ENCODE data around the gene HSDL2. TPM values are rescaled to one million over a fixed set of nuclear protein-coding genes. Genes with fewer than 3 reads are reported as not detected.

HSDL2 gene
- total and polyA plus RNA-seq, 5 donors from 2014 or later: 15.3 to 30.4 (median 19.7) TPM

GRCh38 chr9:112337547-112337946 lies 42.4 kb upstream of the HSDL2 start:
- H3K36me3 Mint-ChIP-seq: no peaks in the 10 kb centered on the region
- ATAC-seq (ENCODE audit: low read depth in 2 of 2) (no peak), DNase-seq (no peak)
- no peak overlapping the region for H3K27ac Mint-ChIP-seq
- no peak overlapping the region for H3K4me3 ChIP-seq (ENCODE audit: low read depth, low read length)
- peak overlapping the region in 2 of 4 donors; percentile 20 to 51 for H3K4me3 Mint-ChIP-seq
- no peaks in the 10 kb centered on the region for H3K36me3 ChIP-seq (ENCODE audit: control insufficient read depth, insufficient read depth, low read length)
- no peaks in the 10 kb centered on the region for H3K27me3 ChIP-seq (ENCODE audit: control insufficient read depth, insufficient read depth, low read length)
- peaks cover 3 to 13% (median 8%) of the 10 kb centered on the region in 4 donors for H3K4me1 Mint-ChIP-seq
- H3K9me3 Mint-ChIP-seq: peaks cover 0 to 2% (median 0%) of the 10 kb centered on the region in 7 donors
- H3K27me3 Mint-ChIP-seq: no peaks in the 10 kb centered on the region
- H3K9me3 ChIP-seq (ENCODE audit: control insufficient read depth in 2 of 2, low read length in 2 of 2): no peaks in the 10 kb centered on the region
- H3K27ac ChIP-seq (ENCODE audit: insufficient read depth, low read length, poor library complexity, severe bottlenecking): no peak overlapping the region
- H3K4me1 ChIP-seq (ENCODE audit: control insufficient read depth, insufficient read depth, low read length, poor library complexity, severe bottlenecking): peaks cover 9% of the 10 kb centered on the region

GRCh38 chr9:112338561-112338960 lies 41.3 kb upstream of the HSDL2 start:
- Mint-ChIP-seq H3K27me3 (no peaks in the 10 kb centered on the region), H3K9me3 (peaks cover 0 to 2% (median 0%) of the 10 kb centered on the region in 7 donors), H3K4me3 (no peak overlapping the region), H3K27ac (no peak overlapping the region), H3K4me1 (peaks cover 3 to 13% (median 7%) of the 10 kb centered on the region in 4 donors), H3K36me3 (no peaks in the 10 kb centered on the region)
- H3K27me3 ChIP-seq (ENCODE audit: control insufficient read depth, insufficient read depth, low read length): no peaks in the 10 kb centered on the region
- DNase-seq (no peak), ATAC-seq (ENCODE audit: low read depth in 2 of 2) (no peak)
- no peaks in the 10 kb centered on the region for H3K9me3 ChIP-seq (ENCODE audit: control insufficient read depth in 2 of 2, low read length in 2 of 2)
- H3K36me3 ChIP-seq (ENCODE audit: control insufficient read depth, insufficient read depth, low read length): no peaks in the 10 kb centered on the region
- H3K27ac ChIP-seq (ENCODE audit: insufficient read depth, low read length, poor library complexity, severe bottlenecking): no peak overlapping the region
- H3K4me3 ChIP-seq (ENCODE audit: low read depth, low read length): no peak overlapping the region
- peaks cover 9% of the 10 kb centered on the region for H3K4me1 ChIP-seq (ENCODE audit: control insufficient read depth, insufficient read depth, low read length, poor library complexity, severe bottlenecking)

- H3K9me3 Mint-ChIP-seq: peaks cover 0 to 1% (median 0%) of the 10 kb centered on the region in 7 donors
- no peak overlapping the region for H3K27ac Mint-ChIP-seq
- DNase-seq (no peak), ATAC-seq (ENCODE audit: low read depth in 2 of 2) (no peak)
- no peak overlapping the region for H3K4me3 ChIP-seq (ENCODE audit: low read depth, low read length)
- no peaks in the 10 kb centered on the region for H3K27me3 Mint-ChIP-seq
- H3K27ac ChIP-seq (ENCODE audit: insufficient read depth, low read length, poor library complexity, severe bottlenecking): no peak overlapping the region
- H3K36me3 Mint-ChIP-seq: no peaks in the 10 kb centered on the region
- no peaks in the 10 kb centered on the region for H3K4me1 ChIP-seq (ENCODE audit: control insufficient read depth, insufficient read depth, low read length, poor library complexity, severe bottlenecking)
- no peaks in the 10 kb centered on the region for H3K27me3 ChIP-seq (ENCODE audit: control insufficient read depth, insufficient read depth, low read length)
- H3K9me3 ChIP-seq (ENCODE audit: control insufficient read depth in 2 of 2, low read length in 2 of 2): no peaks in the 10 kb centered on the region
- H3K4me1 Mint-ChIP-seq: peaks cover 0 to 5% (median 0%) of the 10 kb centered on the region in 4 donors
- H3K36me3 ChIP-seq (ENCODE audit: control insufficient read depth, insufficient read depth, low read length): no peaks in the 10 kb centered on the region
- H3K4me3 Mint-ChIP-seq: no peak overlapping the region
Measured at GRCh38 chr9:112339886-112340285, 40.0 kb upstream of the HSDL2 start.

- DNase-seq (no peak), ATAC-seq (ENCODE audit: low read depth in 2 of 2) (no peak)
- H3K4me1 Mint-ChIP-seq: peaks cover 0 to 4% (median 0%) of the 10 kb centered on the region in 4 donors
Measured at GRCh38 chr9:112341730-112342129, 38.2 kb upstream of the HSDL2 start.

GRCh38 chr9:112348257-112349007 lies 31.5 kb upstream of the HSDL2 start:
- peak overlapping the region in 2 of 3 donors; percentile 13 to 42 for H3K27ac Mint-ChIP-seq
- H3K4me3 Mint-ChIP-seq: peak overlapping the region in 3 of 4 donors; percentile 12 to 87 (median 72)
- H3K9me3 ChIP-seq (ENCODE audit: control insufficient read depth in 2 of 2, low read length in 2 of 2): no peaks in the 10 kb centered on the region
- peak; percentile 36 to 86 (median 56) for DNase-seq
- H3K4me1 ChIP-seq (ENCODE audit: control insufficient read depth, insufficient read depth, low read length, poor library complexity, severe bottlenecking): peaks cover 9% of the 10 kb centered on the region
- no peak overlapping the region for H3K27ac ChIP-seq (ENCODE audit: insufficient read depth, low read length, poor library complexity, severe bottlenecking)
- H3K36me3 Mint-ChIP-seq: no peaks in the 10 kb centered on the region
- peak; percentile 22 to 47 for ATAC-seq (ENCODE audit: low read depth in 2 of 2)
- peaks cover 0 to 1% (median 0%) of the 10 kb centered on the region in 7 donors for H3K9me3 Mint-ChIP-seq
- peaks cover 0 to 13% (median 2%) of the 10 kb centered on the region in 4 donors for H3K4me1 Mint-ChIP-seq
- H3K4me3 ChIP-seq (ENCODE audit: low read depth, low read length): peak overlapping the region; percentile 74
- no peaks in the 10 kb centered on the region for H3K27me3 ChIP-seq (ENCODE audit: control insufficient read depth, insufficient read depth, low read length)
- H3K36me3 ChIP-seq (ENCODE audit: control insufficient read depth, insufficient read depth, low read length): no peaks in the 10 kb centered on the region
- H3K27me3 Mint-ChIP-seq: peaks cover 24% of the 10 kb centered on the region

More at GRCh38 chr9:112341730-112342129, 38.2 kb upstream of the HSDL2 start:
- H3K4me1 ChIP-seq (ENCODE audit: control insufficient read depth, insufficient read depth, low read length, poor library complexity, severe bottlenecking): no peaks in the 10 kb centered on the region
- Mint-ChIP-seq H3K36me3 (no peaks in the 10 kb centered on the region), H3K27ac (no peak overlapping the region), H3K4me3 (no peak overlapping the region), H3K9me3 (peaks cover 0 to 1% (median 0%) of the 10 kb centered on the region in 7 donors), H3K27me3 (peaks cover 2% of the 10 kb centered on the region)
- H3K9me3 ChIP-seq (ENCODE audit: control insufficient read depth in 2 of 2, low read length in 2 of 2): no peaks in the 10 kb centered on the region
- no peak overlapping the region for H3K4me3 ChIP-seq (ENCODE audit: low read depth, low read length)
- no peaks in the 10 kb centered on the region for H3K27me3 ChIP-seq (ENCODE audit: control insufficient read depth, insufficient read depth, low read length)
- no peak overlapping the region for H3K27ac ChIP-seq (ENCODE audit: insufficient read depth, low read length, poor library complexity, severe bottlenecking)
- no peaks in the 10 kb centered on the region for H3K36me3 ChIP-seq (ENCODE audit: control insufficient read depth, insufficient read depth, low read length)

DNA sequence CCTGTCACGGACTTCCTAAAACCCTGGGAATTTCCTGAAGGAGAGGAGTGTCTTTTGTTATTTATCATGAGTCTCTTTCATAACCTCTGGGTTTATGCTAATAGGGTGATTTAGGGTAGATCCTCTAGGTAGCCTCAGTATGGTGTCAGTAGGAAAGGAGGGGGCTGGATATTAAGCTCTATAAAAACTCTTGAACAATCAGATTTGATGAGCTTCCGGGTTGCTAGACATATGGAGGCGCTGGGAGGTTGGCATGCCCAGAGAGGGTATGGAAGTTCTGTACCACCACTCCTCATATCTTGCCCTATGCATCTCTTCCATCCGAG lies 30.9 kb upstream of the HSDL2 start:
- no peaks in the 10 kb centered on the region for H3K9me3 ChIP-seq (ENCODE audit: control insufficient read depth in 2 of 2, low read length in 2 of 2)
- peaks cover 9% of the 10 kb centered on the region for H3K4me1 ChIP-seq (ENCODE audit: control insufficient read depth, insufficient read depth, low read length, poor library complexity, severe bottlenecking)
- ATAC-seq (ENCODE audit: low read depth in 2 of 2) (no peak), DNase-seq (no peak)
- no peak overlapping the region for H3K27ac ChIP-seq (ENCODE audit: insufficient read depth, low read length, poor library complexity, severe bottlenecking)
- peak overlapping the region; percentile 74 for H3K4me3 ChIP-seq (ENCODE audit: low read depth, low read length)
- Mint-ChIP-seq H3K27ac (peak overlapping the region in 1 of 3 donors; percentile 13), H3K9me3 (peaks cover 0 to 1% (median 0%) of the 10 kb centered on the region in 7 donors), H3K4me3 (peak overlapping the region in 3 of 4 donors; percentile 12 to 72 (median 14)), H3K4me1 (peaks cover 0 to 13% (median 2%) of the 10 kb centered on the region in 4 donors), H3K36me3 (no peaks in the 10 kb centered on the region), H3K27me3 (peaks cover 24% of the 10 kb centered on the region)
- H3K36me3 ChIP-seq (ENCODE audit: control insufficient read depth, insufficient read depth, low read length): no peaks in the 10 kb centered on the region
- H3K27me3 ChIP-seq (ENCODE audit: control insufficient read depth, insufficient read depth, low read length): no peaks in the 10 kb centered on the region

GRCh38 chr9:112351184-112351583 lies 28.7 kb upstream of the HSDL2 start:
- H3K27ac ChIP-seq (ENCODE audit: insufficient read depth, low read length, poor library complexity, severe bottlenecking): no peak overlapping the region
- H3K4me1 ChIP-seq (ENCODE audit: control insufficient read depth, insufficient read depth, low read length, poor library complexity, severe bottlenecking): peaks cover 9% of the 10 kb centered on the region
- H3K27ac Mint-ChIP-seq: no peak overlapping the region
- H3K36me3 Mint-ChIP-seq: no peaks in the 10 kb centered on the region
- no peaks in the 10 kb centered on the region for H3K36me3 ChIP-seq (ENCODE audit: control insufficient read depth, insufficient read depth, low read length)
- H3K9me3 Mint-ChIP-seq: peaks cover 0 to 3% (median 0%) of the 10 kb centered on the region in 7 donors
- no peak for ATAC-seq (ENCODE audit: low read depth in 2 of 2)
- H3K4me1 Mint-ChIP-seq: peaks cover 0 to 26% (median 8%) of the 10 kb centered on the region in 4 donors
- H3K27me3 Mint-ChIP-seq: peaks cover 30% of the 10 kb centered on the region
- H3K4me3 ChIP-seq (ENCODE audit: low read depth, low read length): no peak overlapping the region
- no peaks in the 10 kb centered on the region for H3K9me3 ChIP-seq (ENCODE audit: control insufficient read depth in 2 of 2, low read length in 2 of 2)
- no peaks in the 10 kb centered on the region for H3K27me3 ChIP-seq (ENCODE audit: control insufficient read depth, insufficient read depth, low read length)
- H3K4me3 Mint-ChIP-seq: no peak overlapping the region
- no peak for DNase-seq

DNA sequence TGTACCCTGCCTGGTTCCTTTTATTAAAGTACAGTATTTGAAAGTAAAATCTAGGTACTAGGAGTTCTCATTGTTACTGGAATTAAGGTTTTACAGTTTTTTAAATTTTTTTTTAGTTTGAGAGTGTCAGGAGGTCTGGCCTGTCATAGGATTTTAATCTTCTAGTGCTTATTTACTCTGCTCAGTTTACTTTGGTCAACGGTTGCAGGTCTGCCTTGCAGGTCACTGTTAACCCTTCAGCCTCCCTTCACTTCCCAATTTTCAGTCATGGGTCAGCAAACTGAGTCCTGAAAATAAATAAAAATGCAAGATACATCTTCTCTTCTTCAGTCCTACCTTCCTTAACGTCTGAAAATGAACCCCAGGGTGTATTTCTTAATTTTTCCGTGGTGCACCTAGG lies 27.7 kb upstream of the HSDL2 start:
- Mint-ChIP-seq H3K4me3 (no peak overlapping the region), H3K9me3 (peaks cover 0 to 3% (median 0%) of the 10 kb centered on the region in 7 donors), H3K4me1 (peaks cover 0 to 26% (median 8%) of the 10 kb centered on the region in 4 donors), H3K27me3 (peaks cover 26% of the 10 kb centered on the region), H3K27ac (no peak overlapping the region), H3K36me3 (no peaks in the 10 kb centered on the region)
- Histone ChIP-seq H3K36me3 (ENCODE audit: control insufficient read depth, insufficient read depth, low read length) (no peaks in the 10 kb centered on the region), H3K9me3 (ENCODE audit: control insufficient read depth in 2 of 2, low read length in 2 of 2) (no peaks in the 10 kb centered on the region), H3K27ac (ENCODE audit: insufficient read depth, low read length, poor library complexity, severe bottlenecking) (no peak overlapping the region), H3K4me3 (ENCODE audit: low read depth, low read length) (no peak overlapping the region), H3K4me1 (ENCODE audit: control insufficient read depth, insufficient read depth, low read length, poor library complexity, severe bottlenecking) (peaks cover 9% of the 10 kb centered on the region), H3K27me3 (ENCODE audit: control insufficient read depth, insufficient read depth, low read length) (no peaks in the 10 kb centered on the region)
- no peak for ATAC-seq (ENCODE audit: low read depth in 2 of 2)
- no peak for DNase-seq

All from CD4-positive, CD25-positive, alpha-beta regulatory T cell (primary cell).